HCT116 (cell line): ENCODE measurements around the gene SCYGR3. TPM values are rescaled to one million over a fixed set of nuclear protein-coding genes. Genes with fewer than 3 reads are reported as not detected.

Experiments used
- ATAC-seq: fragments of 200-7000 bp; cut with Tn5 transposase; 2 replicates; pipeline ENCODE4 v1.9.1; 2020; ENCODE audit warnings: mild to moderate bottlenecking, moderate library complexity
- BruUV-seq: library from RNA; stranded (reverse); fragments of 400-500 nt; replicated peaks from 2 replicates; lab custom pipeline; 2021; lab: Mats Ljungman, UMichigan
- CTCF ChIA-PET: fragments of 300-600 bp; sonication (Branson Sonifier 250); formaldehyde crosslinking; loops from one replicate; lab custom pipeline; 2021; ENCODE audit warnings: antibody characterized with exemption; lab: Charles Lee
- POLR2A ChIA-PET: fragments of 300-600, 350-600 bp; sonication (Branson Sonifier 250); formaldehyde crosslinking; loops from one replicate; lab custom pipeline; 2021; ENCODE audit warnings: antibody characterized with exemption; lab: Charles Lee
- RAD21 ChIA-PET, 2 experiments: fragments of 300-600 bp; sonication (Branson Sonifier 250); formaldehyde crosslinking; loops; one replicate each; lab custom pipeline; 2023; ENCODE audit warnings: low total read pairs in 2 of 2; ENCODE audit not compliant: uncharacterized antibody in 2 of 2, unreplicated experiment in 2 of 2, low non-redundant PET in 1 of 2; lab: Charles Lee
- DNase-seq: peaks from one replicate; pipeline ENCODE4 v3.0.0-alpha.2; 2010; ENCODE audit warnings: low read depth, low spot score
- H2AFZ ChIP-seq: fragments of 200-600 bp; shearing (Covaris generic), sonication (generic); 2 replicates; pipeline ENCODE4 v1.6.1; 2017; ENCODE audit warnings: low read depth, mixed run types, mixed read lengths, antibody characterized with exemption, low read length; ENCODE audit not compliant: poor library complexity, severe bottlenecking
- H3K27ac ChIP-seq: 2 replicates; pipeline ENCODE4 v1.5.1; 2012; ENCODE audit warnings: low read depth, low read length
- H3K27me3 ChIP-seq: fragments of 200-600 bp; sonication (generic); 2 replicates; pipeline ENCODE4 v1.6.1; 2016; ENCODE audit warnings: mixed run types, low read length, mixed read lengths; ENCODE audit not compliant: insufficient read depth
- H3K36me3 ChIP-seq, 2 experiments: fragments of 200-500 bp in 1 of 2; fragments of 200-600 bp in 1 of 2; sonication (Bioruptor generic) in 1 of 2; sonication (generic) in 1 of 2; 2 replicates each; pipeline versions ENCODE4 v1.5.1 to v1.6.1; 2014 to 2016; ENCODE audit warnings: low read length in 2 of 2, inconsistent platforms in 1 of 2, mixed read lengths in 1 of 2, mixed run types in 1 of 2; ENCODE audit not compliant: insufficient read depth in 2 of 2, control insufficient read depth in 1 of 2
- H3K4me1 ChIP-seq, 2 experiments: fragments of 200-600 bp in 1 of 2; sonication (generic) in 1 of 2; 2 replicates each; pipeline versions ENCODE4 v1.5.1 to v1.6.1; 2012 to 2017; ENCODE audit warnings: low read length in 2 of 2, inconsistent platforms in 1 of 2, mild to moderate bottlenecking in 1 of 2, mixed read lengths in 1 of 2, mixed run types in 1 of 2, moderate library complexity in 1 of 2; ENCODE audit not compliant: insufficient read depth in 2 of 2, control insufficient read depth in 1 of 2
- H3K4me2 ChIP-seq: fragments of 200-600 bp; sonication (generic); 2 replicates; pipeline ENCODE4 v1.6.1; 2017; ENCODE audit warnings: mixed run types, low read length, mixed read lengths
- H3K4me3 ChIP-seq, 2 experiments: fragments of 200-600 bp in 1 of 2; sonication (generic) in 1 of 2; replicated peaks in 1 of 2; 2 replicates each; pipeline ENCODE4 v1.5.1; 2011 to 2016; ENCODE audit warnings: low read length in 2 of 2, control low read depth in 1 of 2, low read depth in 1 of 2, mild to moderate bottlenecking in 1 of 2, mixed read lengths in 1 of 2, mixed run types in 1 of 2
- H3K79me2 ChIP-seq: fragments of 200-600 bp; sonication (generic); 2 replicates; pipeline ENCODE4 v1.6.1; 2017; ENCODE audit warnings: mild to moderate bottlenecking, mixed run types, low read length, moderate library complexity, mixed read lengths; ENCODE audit not compliant: insufficient read depth
- H3K9ac ChIP-seq: fragments of 200-600 bp; sonication (generic); 2 replicates; pipeline ENCODE4 v1.6.1; 2016; ENCODE audit warnings: low read length, mixed read lengths
- H3K9me2 ChIP-seq: fragments of 200-600 bp; sonication (generic), shearing (Covaris generic); 2 replicates; pipeline ENCODE4 v1.6.1; 2017; ENCODE audit warnings: mixed run types, mild to moderate bottlenecking, moderate library complexity; ENCODE audit not compliant: insufficient read depth
- H3K9me3 ChIP-seq, 2 experiments: fragments of 200-500 bp in 1 of 2; fragments of 200-600 bp in 1 of 2; sonication (Bioruptor generic) in 1 of 2; sonication (generic) in 1 of 2; 2 replicates each; pipeline ENCODE4 v1.6.1; 2014 to 2017; ENCODE audit warnings: low read length in 2 of 2, mixed read lengths in 2 of 2, inconsistent platforms in 1 of 2, low read depth in 1 of 2, mild to moderate bottlenecking in 1 of 2, mixed run types in 1 of 2, moderate library complexity in 1 of 2; ENCODE audit not compliant: control insufficient read depth in 1 of 2, insufficient read depth in 1 of 2
- H4K20me1 ChIP-seq: fragments of 200-600 bp; sonication (generic), shearing (Covaris generic); 2 replicates; pipeline ENCODE4 v1.6.1; 2017; ENCODE audit warnings: mixed run types, mild to moderate bottlenecking, moderate library complexity; ENCODE audit not compliant: insufficient read depth
- ATF3 ChIP-seq: IDR thresholded peaks from 2 replicates; pipeline ENCODE4 v1.6.1; 2012
- CTCF ChIP-seq, 3 experiments: fragments of 200-600 bp in 1 of 3; sonication (generic) in 1 of 3; IDR thresholded peaks in 2 of 3; conservative IDR thresholded peaks in 1 of 3; 2 replicates each; pipeline ENCODE4 v1.5.1; 2012 to 2017; ENCODE audit warnings: low read depth in 2 of 3, low read length in 2 of 3, antibody characterized with exemption in 1 of 3, borderline replicate concordance in 1 of 3, control low read depth in 1 of 3, mild to moderate bottlenecking in 1 of 3, mixed read lengths in 1 of 3, mixed run types in 1 of 3, moderate library complexity in 1 of 3; ENCODE audit not compliant: insufficient read depth in 1 of 3
- ELF1 ChIP-seq: IDR thresholded peaks from 2 replicates; pipeline ENCODE4 v1.6.1; 2012; ENCODE audit warnings: low read depth, borderline replicate concordance
- FOSL1 ChIP-seq: IDR thresholded peaks from 2 replicates; pipeline ENCODE4 v1.6.1; 2012; ENCODE audit warnings: low read depth
- TCF7L2 ChIP-seq: IDR thresholded peaks from 2 replicates; pipeline ENCODE4 v1.7.0; 2011; ENCODE audit warnings: borderline replicate concordance, inconsistent platforms; ENCODE audit not compliant: insufficient read depth, insufficient read length; ENCODE audit errors: extremely low read depth
- intact Hi-C: fragments of 100-400 bp; cut with micrococcal nuclease; formaldehyde crosslinking; loops from 2 replicates; pipeline ENCODE4 v1.10.0; 2022
- total RNA-seq: library from RNA; stranded (reverse); gene quantifications from one replicate; pipeline ENCODE4 v1.2.1, GENCODE V29; 2021; ENCODE audit not compliant: unreplicated experiment

SCYGR3 gene
- total RNA-seq, 1 experiment from 2014 or later = not detected

GRCh38 chr2:227632827-227633226 lies 18.2 kb upstream of the SCYGR3 start:
- Histone ChIP-seq H3K4me2 (no peak overlapping the region), H3K36me3 (no peaks in the 10 kb centered on the region), H3K9ac (no peak overlapping the region), H3K4me3 (no peak overlapping the region), H3K79me2 (no peaks in the 10 kb centered on the region), H3K9me3 (no peaks in the 10 kb centered on the region), H3K9me2 (no peaks in the 10 kb centered on the region), H4K20me1 (no peaks in the 10 kb centered on the region), H3K27me3 (no peaks in the 10 kb centered on the region), H3K27ac (no peak overlapping the region), H3K4me1 (no peaks in the 10 kb centered on the region), H2AFZ (no peak overlapping the region)
- CTCF ChIA-PET = interaction anchor here (1.4 kb wide), 1 partner anchor 133 kb away, joined by 3 read pairs; no protein-coding TSS in a partner anchor
- ATAC-seq = no peak
- TF ChIP-seq ELF1 (no peak), TCF7L2 (no peak), FOSL1 (no peak), ATF3 (no peak)
- RAD21 ChIA-PET = no interaction called here
- POLR2A ChIA-PET = no interaction called here
- intact Hi-C loops = no loop called here
- DNase-seq = no peak
- BruUV-seq = no TSS peak

- Histone ChIP-seq H4K20me1 (no peaks in the 10 kb centered on the region), H3K79me2 (no peaks in the 10 kb centered on the region), H3K27ac (no peak overlapping the region), H3K27me3 (no peaks in the 10 kb centered on the region), H3K36me3 (no peaks in the 10 kb centered on the region), H3K4me1 (no peaks in the 10 kb centered on the region), H3K4me3 (no peak overlapping the region), H3K9ac (no peak overlapping the region), H3K4me2 (no peak overlapping the region), H2AFZ (no peak overlapping the region), H3K9me3 (no peaks in the 10 kb centered on the region), H3K9me2 (no peaks in the 10 kb centered on the region)
- no TSS peak for BruUV-seq
- CTCF ChIA-PET = no interaction called here
- intact Hi-C loops = no loop called here
- DNase-seq = no peak
- POLR2A ChIA-PET = no interaction called here
- no peak for ATAC-seq
- TF ChIP-seq CTCF (IDR thresholded peaks at IDR 0.05 in 2 of 3, conservative IDR thresholded peaks at IDR 0.05 in 1 of 3; ENCODE audit: borderline replicate concordance in 1 of 3, insufficient read depth in 1 of 3, low read depth in 2 of 3, low read length in 2 of 3) = no peak
- RAD21 ChIA-PET = no interaction called here
Observed at GRCh38 chr2:227630322-227630721, 15.7 kb upstream of the SCYGR3 start.
